RKO (cell line): Measurements from ENCODE around the gene TCTN1.
"Not testable (repeated sequence)": the region's sequence is repeated elsewhere in the genome, so short reads cannot be mapped to it uniquely, and the experiment has no call there.

Experiments
- DNase-seq: peaks from one replicate; pipeline ENCODE4 v3.0.0-alpha.2; 2016; ENCODE audit warnings: low spot score

The TCTN1 gene

DNA sequence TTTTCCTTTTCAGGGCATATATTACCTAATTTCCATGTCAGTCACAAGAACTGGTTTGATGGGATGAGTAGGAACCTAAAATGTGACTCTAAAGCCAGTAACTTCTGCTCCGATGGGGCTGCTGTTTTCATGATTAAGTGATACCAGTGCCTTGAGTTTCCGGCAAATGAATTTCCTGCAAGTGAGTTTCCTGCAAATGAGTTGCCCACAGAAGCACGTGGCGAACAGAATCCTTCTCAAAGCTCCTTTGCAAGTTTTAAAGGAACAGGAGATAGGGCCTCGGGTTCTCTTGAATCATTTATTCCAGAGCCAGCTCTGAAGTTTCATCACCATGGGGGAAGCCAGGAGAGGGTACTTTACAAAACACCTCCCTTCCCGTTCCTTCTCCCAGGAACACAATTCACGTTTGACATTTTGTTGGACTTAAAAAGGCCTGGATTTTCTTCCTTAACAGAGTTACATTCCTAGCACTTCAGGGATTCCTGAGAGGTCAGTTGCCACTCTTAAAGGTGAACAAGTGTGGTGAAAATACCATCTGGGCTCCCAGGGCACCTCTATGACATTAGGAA lies 28.6 kb upstream of the TCTN1 start:
- no peak for DNase-seq

DNA sequence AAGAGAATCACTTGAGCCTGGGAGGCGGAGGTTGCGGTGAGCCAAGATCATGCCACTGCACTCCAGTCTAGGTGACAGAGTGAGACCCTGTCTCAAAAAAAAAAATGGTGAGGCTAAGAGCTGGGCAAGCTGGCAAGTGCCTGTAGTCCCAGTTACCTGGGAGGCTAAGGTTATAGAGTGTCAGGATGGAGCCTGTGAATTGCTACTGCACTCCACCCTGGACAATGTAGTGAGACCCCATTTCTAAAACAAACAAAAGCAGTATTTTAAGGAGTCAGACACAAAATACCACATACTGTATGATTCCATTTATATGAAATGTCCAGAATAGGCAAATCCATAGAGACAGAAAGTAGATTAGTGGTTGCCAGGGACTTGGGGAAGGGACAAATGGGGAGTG lies 26.8 kb upstream of the TCTN1 start:
- DNase-seq, result not testable (repeated sequence)

DNA sequence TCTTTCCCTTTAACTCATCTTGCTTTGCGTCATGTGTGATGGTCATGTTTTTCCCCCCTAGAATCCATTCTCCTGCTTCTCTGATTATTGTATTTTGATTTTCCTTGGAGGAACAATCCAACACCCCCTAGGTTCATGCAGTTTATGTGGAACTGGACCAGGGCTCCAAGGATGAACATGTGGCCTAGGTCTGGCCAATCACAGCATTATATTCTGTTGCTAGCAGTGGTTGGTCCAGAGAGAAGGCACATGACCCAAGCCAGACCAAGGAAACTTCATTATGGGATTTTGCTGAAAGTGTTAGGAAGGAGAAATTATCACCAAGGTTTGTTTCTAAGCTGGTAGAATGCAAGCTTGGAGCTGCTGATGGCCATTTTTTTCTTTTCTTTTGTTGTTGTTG lies 23.9 kb upstream of the TCTN1 start:
- DNase-seq, result no peak

DNA sequence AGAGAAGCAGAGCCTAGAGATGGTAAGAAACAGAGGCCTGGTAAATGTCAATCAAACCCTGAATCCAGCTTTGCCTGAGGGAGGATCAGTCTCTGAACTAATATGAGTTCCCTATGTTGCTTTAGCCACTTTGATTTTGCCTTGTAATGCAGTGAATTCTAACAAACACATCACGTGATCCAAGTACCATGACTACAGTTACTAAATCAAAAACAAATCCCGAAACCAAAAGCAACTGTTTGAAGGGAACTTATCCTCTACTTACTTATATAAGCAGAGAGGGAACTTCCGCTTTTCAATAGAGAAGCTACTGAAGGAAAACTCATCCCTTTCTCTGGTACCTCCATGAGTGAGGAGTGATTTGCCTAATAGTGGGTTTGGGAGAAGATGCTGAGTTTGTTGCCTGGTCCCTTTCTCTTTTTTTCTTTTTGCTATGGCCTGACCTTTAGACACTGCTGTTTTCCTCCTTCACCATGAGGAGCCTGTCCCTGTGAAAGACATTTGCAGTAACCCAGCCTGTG lies 23.1 kb upstream of the TCTN1 start:
- DNase-seq, result no peak

DNA sequence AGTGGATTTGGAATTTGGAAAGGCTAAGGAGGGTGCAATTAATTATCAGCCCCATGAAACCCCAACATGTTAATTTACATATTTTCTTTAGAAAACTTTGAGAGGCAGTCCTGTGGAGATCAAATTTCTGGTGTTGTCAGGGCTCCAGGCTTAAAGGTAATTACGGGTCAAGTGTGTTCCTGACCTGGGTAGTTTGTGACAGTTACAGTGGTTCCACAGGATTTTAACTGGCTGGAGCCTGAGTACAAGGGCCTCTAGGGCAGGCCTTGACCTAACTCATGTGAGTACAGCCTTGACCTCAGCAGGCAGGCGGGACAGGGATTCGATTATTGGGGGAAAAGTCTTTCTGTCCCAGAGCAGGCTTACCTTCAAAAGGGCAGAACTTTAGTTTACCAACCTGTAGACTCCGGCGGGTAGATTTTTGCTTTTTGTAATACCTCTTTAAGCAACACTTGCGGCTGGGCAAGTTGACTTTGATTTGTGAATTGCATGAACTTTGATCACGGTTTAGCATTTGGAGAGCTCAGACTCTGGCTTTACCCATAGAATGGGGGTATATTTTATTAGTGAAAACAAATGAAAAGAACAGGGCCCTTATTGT lies 22.4 kb upstream of the TCTN1 start:
- no peak for DNase-seq

DNA sequence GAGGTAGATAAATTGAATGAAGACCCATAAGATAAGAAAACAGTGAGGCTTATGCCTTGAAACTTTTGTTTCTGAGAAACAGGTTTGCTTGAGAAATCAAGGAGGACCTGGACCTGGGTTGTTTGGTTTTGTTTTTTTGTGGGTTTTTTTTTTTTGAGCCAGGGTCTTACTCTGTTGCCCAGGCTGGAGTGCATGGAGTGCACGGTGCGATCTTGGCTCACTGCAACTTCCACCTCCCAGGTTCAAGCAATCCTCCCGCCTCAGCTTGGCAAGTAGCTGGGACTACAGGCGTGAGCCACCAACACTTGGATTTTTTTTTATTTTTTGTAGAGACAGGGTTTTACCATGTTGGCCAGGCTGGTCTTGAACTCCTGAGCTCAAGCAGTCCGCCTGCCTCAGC lies 21.9 kb upstream of the TCTN1 start:
- no peak for DNase-seq

DNA sequence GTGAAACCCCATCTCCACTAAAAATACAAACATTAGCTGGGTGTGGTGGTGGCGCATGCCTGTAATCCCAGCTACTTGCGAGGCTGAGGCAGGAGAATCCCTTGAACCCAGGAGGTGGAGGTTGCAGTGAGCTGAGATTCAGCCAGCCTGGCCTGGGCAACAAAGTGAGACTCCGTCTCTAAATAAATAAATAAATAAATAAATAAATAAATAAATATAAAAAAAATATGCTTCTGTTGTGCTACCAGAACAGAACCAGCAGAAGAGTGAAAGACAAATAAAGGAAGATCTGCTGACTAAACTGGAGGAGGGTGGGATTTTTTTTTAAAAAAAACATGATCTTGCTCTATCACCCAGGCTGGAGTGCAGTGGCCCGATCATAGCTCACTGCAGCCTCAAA lies 21.0 kb upstream of the TCTN1 start:
- DNase-seq, result not testable (repeated sequence)

DNA sequence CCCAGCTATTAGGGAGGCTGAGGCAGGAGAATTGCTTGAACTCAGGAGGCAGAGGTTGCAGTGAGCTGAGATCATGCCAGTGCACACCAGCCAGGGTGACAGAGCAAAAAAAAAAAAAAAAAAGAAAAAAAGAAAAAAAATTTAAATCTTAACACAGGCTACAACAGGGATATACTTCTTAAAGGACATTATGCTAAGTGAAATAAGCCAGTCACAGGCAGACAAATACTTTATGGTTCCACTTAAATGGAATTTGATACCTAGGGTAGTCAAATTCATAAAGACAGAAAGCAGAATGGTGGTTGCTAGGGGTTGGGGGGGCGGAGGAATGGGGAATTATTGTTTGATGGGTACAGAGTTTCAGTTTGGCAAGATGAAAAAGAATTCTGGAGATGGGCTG lies 16.0 kb upstream of the TCTN1 start:
- DNase-seq, result no peak

DNA sequence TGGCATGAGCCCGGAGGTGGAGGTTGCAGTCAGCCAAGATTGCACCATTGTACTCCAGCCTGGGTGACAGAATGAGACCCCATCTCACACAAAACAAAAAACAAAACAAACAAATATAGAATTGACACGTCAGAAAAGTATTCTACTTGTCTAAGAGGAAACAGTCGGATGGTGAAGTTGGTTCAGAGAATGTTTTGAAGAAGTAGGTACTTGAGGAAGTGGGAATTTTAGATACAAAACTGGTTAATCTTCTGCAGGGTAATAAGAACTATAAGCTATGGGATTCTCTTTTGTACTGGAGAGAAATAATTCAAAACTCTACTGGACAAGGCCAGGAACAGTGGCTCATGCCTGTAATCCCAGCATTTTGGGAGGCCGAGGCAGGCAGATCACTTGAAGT lies 14.6 kb upstream of the TCTN1 start:
- DNase-seq, result no peak

DNA sequence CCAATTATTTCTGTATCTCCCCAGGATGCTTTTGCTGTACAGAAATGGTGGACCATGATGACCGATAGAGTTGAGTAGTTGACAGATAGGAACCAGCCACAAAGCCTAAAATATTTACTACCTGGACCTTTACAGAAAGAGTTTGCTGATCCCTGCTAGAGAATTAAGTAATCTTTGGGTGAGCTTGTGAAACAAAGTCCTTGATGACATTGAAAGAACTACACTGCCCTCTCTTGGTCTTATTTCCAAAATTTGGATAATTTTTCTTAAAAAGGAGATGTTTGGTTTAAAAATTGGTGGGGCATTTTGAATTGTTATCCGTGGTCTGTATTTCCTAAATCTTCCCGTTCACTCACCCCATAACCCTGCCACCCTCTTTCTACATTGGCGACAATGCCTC lies 13.7 kb upstream of the TCTN1 start:
- peak; percentile 75 for DNase-seq

DNA sequence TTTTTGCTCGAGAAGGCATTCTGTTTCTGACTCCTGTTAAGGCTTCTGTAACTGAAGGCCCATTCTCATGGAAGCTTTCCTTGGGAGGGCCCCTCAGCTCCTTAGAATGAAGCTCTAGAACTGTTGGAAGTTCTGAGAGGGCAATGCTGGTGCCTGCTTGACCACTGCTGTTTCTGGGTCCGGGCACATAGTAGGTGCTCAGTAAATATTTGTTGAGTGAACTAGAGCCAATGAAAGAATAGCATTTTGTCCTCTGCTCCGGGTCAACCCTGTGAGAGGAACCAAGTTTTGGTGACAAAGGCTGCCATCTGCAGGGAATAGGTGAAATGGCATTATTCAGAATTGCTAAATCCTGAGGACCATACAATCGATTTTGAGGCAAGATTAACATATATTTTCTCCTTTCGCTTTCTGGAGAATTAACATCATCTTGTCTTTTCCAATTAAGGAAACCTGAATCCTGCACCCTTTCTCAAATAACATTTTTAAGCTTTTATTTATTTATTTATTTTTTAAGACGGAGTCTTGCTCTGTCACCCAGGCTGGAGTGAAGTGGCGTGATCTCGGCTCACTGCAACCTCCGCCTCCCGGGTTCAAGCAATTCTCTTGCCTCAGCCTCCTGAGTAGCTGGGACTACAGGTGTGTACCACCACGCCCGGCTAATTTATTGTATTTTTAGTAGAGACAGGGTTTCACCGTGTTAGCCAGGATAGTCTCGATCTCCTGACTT lies 11.7 kb upstream of the TCTN1 start:
- peak; percentile 70 for DNase-seq

DNA sequence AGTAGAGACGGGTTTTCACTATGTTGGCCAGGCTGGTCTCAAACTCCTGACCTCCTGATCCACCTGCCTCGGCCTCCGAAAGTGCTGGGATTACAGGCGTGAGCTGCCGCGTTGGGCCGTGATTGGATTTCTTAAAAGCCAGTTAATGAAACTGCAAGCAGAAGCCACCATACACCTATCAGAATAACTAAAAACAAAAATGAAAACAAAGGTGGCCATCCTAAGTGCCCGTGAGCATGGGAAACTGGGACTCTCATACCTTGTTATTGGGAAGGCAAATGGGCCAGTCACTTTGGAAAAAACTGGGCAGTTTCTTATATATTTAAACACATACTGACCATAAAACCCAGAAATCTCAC lies 7.7 kb upstream of the TCTN1 start:
- no peak for DNase-seq

DNA sequence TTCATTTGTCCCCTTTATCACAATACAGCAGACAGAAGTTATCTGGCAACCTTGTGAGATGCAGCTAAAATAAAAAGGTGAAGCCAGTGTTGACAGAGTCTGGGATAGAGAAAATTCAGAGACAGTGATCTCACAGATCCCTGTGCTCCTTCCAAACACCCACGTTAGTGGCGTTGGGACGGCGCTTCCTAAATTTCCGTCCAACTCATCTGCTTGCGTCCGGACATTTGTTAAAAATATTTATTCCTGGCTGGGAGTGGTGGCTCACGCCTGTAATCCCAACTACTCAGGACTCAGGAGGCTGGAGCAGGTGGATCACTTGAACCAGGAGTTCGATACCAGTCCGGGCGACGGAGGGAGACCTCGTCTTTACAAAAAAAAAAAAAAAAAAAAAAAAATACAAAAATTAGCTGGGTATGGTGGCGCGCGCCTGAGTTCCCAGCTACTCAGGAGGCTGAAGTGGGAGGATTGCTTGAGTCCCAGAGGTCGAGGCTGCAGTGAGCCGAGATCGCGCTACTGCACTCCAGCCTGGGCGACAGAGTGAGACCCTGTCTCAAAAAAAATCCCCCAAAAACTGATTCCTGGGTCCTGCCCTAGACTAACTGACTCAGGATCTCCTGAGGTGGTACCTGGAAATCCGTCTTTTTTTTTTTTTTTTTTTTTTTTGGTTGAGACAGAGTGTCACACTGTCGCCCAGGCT lies 708 bp upstream of the TCTN1 start:
- DNase-seq, result no peak

DNA sequence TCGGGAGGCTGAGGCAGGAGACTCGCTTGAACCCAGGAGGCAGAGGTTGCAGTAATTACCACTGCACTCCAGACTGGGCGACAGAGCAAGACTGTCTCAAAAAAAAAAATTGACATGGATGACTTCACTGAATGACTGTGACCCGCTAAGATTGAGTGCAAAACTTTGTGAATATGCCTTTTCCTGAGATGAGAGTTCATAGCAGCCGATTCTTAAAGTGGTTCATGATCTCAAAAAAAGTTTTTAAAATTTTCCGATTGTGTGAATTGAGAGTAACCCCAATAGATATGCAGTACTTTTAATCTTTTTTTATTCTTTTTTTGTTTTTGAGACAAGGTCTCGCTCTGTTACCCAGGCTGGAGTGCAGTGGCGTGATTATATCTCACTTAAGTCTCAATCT lies 1.2 kb downstream of the TCTN1 start:
- no peak for DNase-seq

DNA sequence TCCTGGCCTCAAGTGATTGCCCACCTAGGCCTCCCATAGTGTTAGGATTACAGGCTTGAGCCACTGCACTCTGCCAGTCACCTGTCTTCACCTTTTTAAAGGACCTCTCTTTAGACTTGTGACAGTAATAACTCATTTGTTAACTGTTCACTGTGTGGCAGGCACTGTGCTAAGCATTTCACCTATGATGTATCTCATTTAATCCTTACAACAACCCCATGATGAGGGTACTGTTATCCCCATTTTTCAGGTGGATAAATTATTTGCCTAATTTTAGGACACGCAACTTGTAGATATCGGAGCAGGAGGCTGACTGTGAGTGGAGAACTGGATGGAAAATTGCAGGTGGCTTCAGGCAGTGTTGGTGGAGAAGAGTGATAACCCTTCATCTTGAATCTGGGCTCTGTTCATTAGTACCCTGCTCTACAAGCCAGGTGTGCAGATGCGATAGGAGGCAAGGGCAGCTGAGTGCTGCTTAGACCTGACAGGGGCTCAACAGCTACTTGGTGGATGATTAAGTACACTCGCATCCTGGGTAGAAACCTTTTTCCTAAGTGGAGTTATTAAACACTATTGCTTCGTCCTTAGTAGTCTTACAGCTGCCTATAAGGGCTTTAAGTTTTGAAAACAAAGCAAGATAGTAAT lies 2.7 kb downstream of the TCTN1 start:
- no peak for DNase-seq

DNA sequence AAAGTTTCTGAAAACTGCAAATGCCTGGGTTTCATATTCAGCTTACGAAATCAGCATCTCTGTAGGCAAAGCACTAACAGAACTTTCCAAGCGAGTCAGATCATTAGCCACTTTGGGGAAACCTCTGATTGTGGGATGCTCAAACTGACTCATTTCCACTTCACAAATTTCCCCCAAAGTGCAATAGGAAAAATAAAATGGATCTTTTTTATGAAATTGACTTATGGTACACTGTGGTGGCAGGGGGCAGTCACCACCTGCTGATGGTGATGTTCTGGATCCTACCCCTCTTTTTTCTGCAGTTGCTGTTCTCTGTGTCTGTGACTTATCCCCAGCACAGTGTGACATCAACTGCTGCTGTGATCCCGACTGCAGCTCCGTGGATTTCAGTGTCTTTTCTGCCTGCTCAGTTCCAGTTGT lies 5.6 kb downstream of the TCTN1 start:
- DNase-seq, result peak; percentile 21

DNA sequence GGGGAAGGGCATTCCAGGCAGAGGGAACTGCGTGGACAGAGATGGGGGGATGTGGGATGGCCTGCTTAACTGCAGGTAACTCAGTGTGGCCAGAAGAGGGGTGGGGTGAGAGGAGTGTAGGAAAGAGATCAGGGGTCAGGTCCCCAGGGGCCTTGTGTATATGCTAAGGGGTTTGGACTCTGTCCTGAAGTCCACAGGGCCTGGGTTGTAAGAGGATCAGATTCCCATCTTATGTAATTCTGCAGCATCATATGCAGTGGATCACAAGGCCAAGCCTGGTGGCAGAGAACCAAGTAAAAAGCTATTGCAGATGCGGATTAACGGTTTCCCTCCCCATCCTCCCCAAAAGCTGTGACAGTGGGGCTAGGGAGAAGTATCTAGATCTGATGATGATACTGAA lies 8.7 kb downstream of the TCTN1 start:
- DNase-seq, result no peak

DNA sequence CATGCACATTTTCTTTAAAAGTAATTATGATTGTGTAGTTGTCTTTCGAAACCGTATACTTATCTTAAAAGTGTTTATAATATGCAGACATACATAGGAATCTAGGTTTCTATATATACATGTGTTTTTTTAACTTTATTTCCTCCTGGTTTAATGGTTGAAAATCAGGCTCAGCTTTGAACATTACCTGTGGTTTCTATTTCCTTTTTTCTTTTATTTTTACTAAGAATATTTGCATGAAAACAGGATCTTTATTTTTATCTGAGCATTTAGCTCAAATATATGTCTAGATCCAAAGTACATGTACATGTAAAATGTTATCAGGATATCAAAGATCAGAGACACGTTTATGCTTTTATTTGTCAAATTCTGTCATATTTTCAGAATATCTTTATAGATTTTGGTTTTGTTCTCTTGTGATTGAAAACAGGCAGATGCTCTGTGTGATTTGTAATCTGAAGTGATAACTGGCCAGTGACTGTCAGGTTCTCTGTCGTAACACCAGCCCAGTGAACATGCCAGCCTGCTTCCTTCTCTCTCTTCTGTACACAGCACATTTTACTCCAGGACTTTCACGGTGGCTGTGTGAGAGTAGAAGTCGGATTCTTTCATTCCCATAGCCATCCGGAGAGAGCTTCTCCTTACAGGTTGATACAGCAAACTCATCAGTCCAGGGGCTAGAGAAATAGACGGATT lies 13.7 kb downstream of the TCTN1 start:
- no peak for DNase-seq

DNA sequence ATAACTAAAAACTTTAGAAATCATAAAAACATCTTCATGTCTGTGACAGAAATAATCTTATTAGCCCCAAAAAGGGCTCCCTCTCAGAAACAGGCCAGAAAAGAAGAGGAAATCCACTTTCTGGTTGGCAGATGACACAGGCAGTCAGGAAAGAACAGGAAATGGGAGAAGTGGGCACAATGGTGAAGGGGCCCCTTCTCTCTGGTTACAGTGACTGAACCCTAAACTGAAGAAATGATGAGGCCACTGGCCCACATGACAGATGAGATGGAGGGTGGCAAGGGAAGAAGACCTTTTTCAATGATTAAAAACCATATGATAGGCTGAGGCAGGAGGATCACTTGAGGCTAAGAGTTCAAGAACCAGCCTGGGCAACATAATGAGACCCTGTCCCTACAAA lies 21.1 kb downstream of the TCTN1 start:
- DNase-seq, result no peak

DNA sequence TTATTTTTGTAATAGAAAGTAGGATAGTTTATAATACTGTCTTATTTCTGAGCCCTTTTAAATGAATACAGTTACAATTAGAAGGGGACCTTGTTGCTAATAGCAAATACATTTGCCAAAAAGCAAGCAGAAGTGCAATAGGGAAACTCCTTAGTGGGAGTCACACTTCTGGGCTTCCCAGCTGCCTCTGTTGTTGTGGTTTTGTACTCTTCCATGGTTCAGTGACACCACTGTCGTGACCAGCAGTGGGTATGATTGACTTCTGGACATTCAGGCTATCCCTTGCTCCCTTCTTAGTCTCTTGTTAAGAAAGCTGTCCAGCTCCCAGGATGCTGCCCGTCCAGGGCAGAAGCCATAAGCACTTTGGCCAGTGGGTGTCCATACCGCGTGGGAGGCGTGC lies 22.6 kb downstream of the TCTN1 start:
- DNase-seq, result no peak

DNA sequence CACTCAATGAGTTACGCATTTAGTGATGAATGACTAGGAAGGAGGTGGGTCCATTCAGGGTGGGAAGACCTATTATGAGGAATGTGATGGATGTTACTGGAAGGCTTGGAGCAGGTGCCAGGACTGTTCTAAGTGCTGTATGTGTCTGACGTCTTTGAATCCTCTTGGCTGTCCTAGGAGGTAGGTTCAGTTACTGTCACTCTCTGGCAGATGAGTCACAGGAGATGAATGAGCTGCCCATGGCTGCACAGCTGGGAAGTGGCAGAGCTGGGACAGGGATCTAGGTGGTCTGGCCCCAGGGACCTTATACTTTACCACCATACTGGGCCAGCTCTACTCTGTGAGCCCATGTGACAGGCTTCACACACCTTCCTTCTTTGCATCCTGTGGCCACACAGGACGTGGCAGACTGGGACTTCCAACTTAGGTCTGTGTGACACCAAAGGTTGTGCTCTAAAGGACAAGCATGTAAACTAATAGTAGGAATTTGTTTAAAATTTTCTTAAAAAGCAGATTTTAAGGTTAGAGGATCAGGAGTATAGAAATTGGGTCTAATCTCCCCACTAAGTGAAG lies 24.0 kb downstream of the TCTN1 start:
- no peak for DNase-seq

DNA sequence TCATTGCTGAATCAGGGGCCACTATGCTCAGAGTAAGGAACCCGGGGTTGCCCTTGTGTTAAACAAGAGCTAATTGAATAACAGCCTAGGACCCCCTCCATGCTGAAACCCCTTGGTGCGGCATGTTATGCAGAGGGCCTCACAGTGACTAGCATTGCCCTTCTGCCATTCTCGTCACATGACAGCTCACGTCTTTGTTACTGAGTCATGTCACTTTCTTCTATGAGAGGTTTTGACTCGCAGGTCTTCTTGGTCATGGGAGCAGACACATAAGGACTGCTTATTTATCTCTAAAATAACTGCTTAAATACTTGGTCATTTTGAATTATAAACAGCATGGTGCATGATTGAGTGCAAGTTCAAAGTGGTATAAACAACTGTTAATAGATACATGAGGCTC lies 24.9 kb downstream of the TCTN1 start:
- no peak for DNase-seq
